ENCODE data around the gene ATG5. TPM values are rescaled to one million over a fixed set of nuclear protein-coding genes. Genes with fewer than 3 reads are reported as not detected.

The ATG5 gene
- total and polyA plus RNA-seq, 5 experiments from 2014 or later: 24.4 to 30.4 (median 27.8) TPM

GRCh38 chr6:106135911-106136571 lies 189.5 kb downstream of the ATG5 start:
- peaks cover 1 to 5% (median 3%) of the 10 kb centered on the region in 4 donors for H3K4me1 Mint-ChIP-seq
- ATAC-seq: no peak
- POLR2A ChIA-PET: interaction anchor here (0.7 kb wide), 1 partner anchor 151 kb away, joined by 3 read pairs; no protein-coding TSS in a partner anchor
- H3K27me3 Mint-ChIP-seq: peaks cover 0 to 22% (median 6%) of the 10 kb centered on the region in 5 donors
- no peak overlapping the region for H3K4me3 Mint-ChIP-seq
- no peaks in the 10 kb centered on the region for H3K9me3 Mint-ChIP-seq
- no peak for DNase-seq
- H3K27ac Mint-ChIP-seq: no peak overlapping the region
- H3K36me3 Mint-ChIP-seq: no peaks in the 10 kb centered on the region

GRCh38 chr6:106134906-106135634 lies 190.5 kb downstream of the ATG5 start:
- no peak for DNase-seq
- no peak for ATAC-seq
- POLR2A ChIA-PET: no interaction called here
- no peak overlapping the region for H3K4me3 Mint-ChIP-seq
- H3K27me3 Mint-ChIP-seq: peaks cover 0 to 16% (median 5%) of the 10 kb centered on the region in 5 donors
- peaks cover 0 to 5% (median 3%) of the 10 kb centered on the region in 4 donors for H3K4me1 Mint-ChIP-seq
- H3K9me3 Mint-ChIP-seq: no peaks in the 10 kb centered on the region
- H3K27ac Mint-ChIP-seq: no peak overlapping the region
- no peaks in the 10 kb centered on the region for H3K36me3 Mint-ChIP-seq

Other genes starting within 250 kb of the ATG5 start
- gene PRDM1, start 239.4 kb downstream of the ATG5 start, total RNA-seq: under 1 TPM; 0.58 to 0.94 TPM
- 10 to 100 TPM in 1 of 3 donors, 1 to 10 TPM in 1, under 1 TPM in 1; 0.35 to 15.6 (median 1.6) TPM for gene PRDM1, start 239.4 kb downstream of the ATG5 start, polyA plus RNA-seq
- gene CRYBG1, start 35.0 kb upstream of the ATG5 start, total RNA-seq: 10 to 100 TPM; 26.1 to 28.2 TPM
- 10 to 100 TPM; 10.1 to 19.4 (median 10.2) TPM for gene CRYBG1, start 35.0 kb upstream of the ATG5 start, polyA plus RNA-seq

Data from naive thymus-derived CD8-positive, alpha-beta T cell (primary cell).